Lower leg skin (tissue), 3 donors: Measurements from ENCODE around the gene PAX7.

ENCODE experiments used
- POLR2A ChIP-seq, 2 donors: fragments of 450-650 bp; IDR thresholded peaks; one replicate each; pipeline ENCODE4 v1.6.1; 2016 to 2017; ENCODE audit warnings: antibody characterized with exemption in 2 of 2, mild to moderate bottlenecking in 1 of 2, moderate library complexity in 1 of 2
- TF ChIP-seq, protein P1 (sequence below), 3 donors: fragments of 450-650 bp; IDR thresholded peaks; one replicate each; pipeline ENCODE4 v1.5.1; 2016; ENCODE audit warnings: antibody characterized with exemption in 3 of 3, mild to moderate bottlenecking in 3 of 3, moderate library complexity in 2 of 3

DNA sequence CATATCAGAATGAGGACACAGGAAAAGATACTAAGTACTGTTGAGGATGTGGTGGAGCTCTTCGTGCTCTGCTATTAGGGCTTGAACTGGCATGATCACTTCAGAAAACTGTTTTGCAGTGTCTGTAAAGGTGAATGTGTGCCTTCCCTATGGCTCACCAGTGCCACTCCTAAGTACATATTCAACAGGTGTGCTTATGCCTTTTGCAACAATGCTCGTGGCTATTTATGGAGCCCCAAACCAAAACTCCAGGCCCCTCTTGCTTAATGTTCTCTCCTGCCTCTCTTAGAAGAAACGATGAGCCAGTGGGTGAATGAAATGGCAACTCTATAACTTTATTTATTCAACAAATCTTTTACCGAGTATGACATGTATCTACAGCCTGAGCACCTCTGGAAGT, 158.6 kb downstream of the PAX7 start:
- TF ChIP-seq, protein P1, sequence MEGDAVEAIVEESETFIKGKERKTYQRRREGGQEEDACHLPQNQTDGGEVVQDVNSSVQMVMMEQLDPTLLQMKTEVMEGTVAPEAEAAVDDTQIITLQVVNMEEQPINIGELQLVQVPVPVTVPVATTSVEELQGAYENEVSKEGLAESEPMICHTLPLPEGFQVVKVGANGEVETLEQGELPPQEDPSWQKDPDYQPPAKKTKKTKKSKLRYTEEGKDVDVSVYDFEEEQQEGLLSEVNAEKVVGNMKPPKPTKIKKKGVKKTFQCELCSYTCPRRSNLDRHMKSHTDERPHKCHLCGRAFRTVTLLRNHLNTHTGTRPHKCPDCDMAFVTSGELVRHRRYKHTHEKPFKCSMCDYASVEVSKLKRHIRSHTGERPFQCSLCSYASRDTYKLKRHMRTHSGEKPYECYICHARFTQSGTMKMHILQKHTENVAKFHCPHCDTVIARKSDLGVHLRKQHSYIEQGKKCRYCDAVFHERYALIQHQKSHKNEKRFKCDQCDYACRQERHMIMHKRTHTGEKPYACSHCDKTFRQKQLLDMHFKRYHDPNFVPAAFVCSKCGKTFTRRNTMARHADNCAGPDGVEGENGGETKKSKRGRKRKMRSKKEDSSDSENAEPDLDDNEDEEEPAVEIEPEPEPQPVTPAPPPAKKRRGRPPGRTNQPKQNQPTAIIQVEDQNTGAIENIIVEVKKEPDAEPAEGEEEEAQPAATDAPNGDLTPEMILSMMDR (IDR thresholded peaks at IDR 0.05): no peak
- no peak for TF ChIP-seq POLR2A (IDR thresholded peaks at IDR 0.05)
